IMR-90 (cell line): ENCODE data around the gene ZNF366. TPM values are rescaled to one million over a fixed set of nuclear protein-coding genes. Genes with fewer than 3 reads are reported as not detected.

Experiments used
- ATAC-seq: fragments of 200-7000 bp; cut with Tn5 transposase; 2 replicates; pipeline ENCODE4 v1.9.1; 2020; ENCODE audit warnings: low read depth, mild to moderate bottlenecking, moderate library complexity
- BruUV-seq: library from RNA; stranded (reverse); fragments of 400-500 nt; replicated peaks from 2 replicates; lab custom pipeline; 2021; lab: Mats Ljungman, UMichigan
- CTCF ChIA-PET: fragments of 300-600 bp; formaldehyde crosslinking; extraction: SDS; loops from one replicate; lab custom pipeline; 2021; ENCODE audit warnings: antibody characterized with exemption; lab: Yijun Ruan, JAX
- POLR2A ChIA-PET: fragments of 300-600 bp; sonication (Branson Sonifier 250); formaldehyde crosslinking; loops from one replicate; lab custom pipeline; 2022; ENCODE audit warnings: antibody characterized with exemption; ENCODE audit not compliant: unreplicated experiment; lab: Charles Lee
- DNase-seq: peaks from one replicate; pipeline ENCODE4 v3.0.0; 2013
- H2AFZ ChIP-seq: replicated peaks from 2 replicates; pipeline ENCODE3; 2013; ENCODE audit warnings: low read length, mild to moderate bottlenecking; ENCODE audit not compliant: poor library complexity
- H2AK5ac ChIP-seq: 2 replicates; pipeline ENCODE4 v1.6.1; 2013; ENCODE audit warnings: low read depth, low read length, inconsistent platforms
- H2AK9ac ChIP-seq: replicated peaks from 2 replicates; pipeline ENCODE3; 2013; ENCODE audit warnings: mild to moderate bottlenecking, low read depth, low read length, moderate library complexity; ENCODE audit not compliant: poor library complexity
- H2BK120ac ChIP-seq: 2 replicates; pipeline ENCODE4 v1.6.1; 2013; ENCODE audit warnings: low read depth, low read length, inconsistent platforms
- H2BK15ac ChIP-seq: 3 replicates; pipeline ENCODE4 v1.6.1; 2013; ENCODE audit warnings: low read depth, low read length, inconsistent platforms
- H2BK20ac ChIP-seq: 2 replicates; pipeline ENCODE4 v1.6.1; 2013; ENCODE audit warnings: low read depth, mild to moderate bottlenecking, inconsistent platforms, low read length, moderate library complexity
- H2BK5ac ChIP-seq: 2 replicates; pipeline ENCODE4 v1.6.1; 2013; ENCODE audit warnings: mild to moderate bottlenecking, low read depth, low read length, inconsistent platforms; ENCODE audit not compliant: poor library complexity, severe bottlenecking
- H3K14ac ChIP-seq: replicated peaks from 2 replicates; pipeline ENCODE4 v1.6.1; 2013; ENCODE audit warnings: low read depth, low read length, inconsistent platforms
- H3K18ac ChIP-seq: 2 replicates; pipeline ENCODE4 v1.6.1; 2013; ENCODE audit warnings: low read depth, low read length, control low read depth
- H3K23ac ChIP-seq: 2 replicates; pipeline ENCODE4 v1.6.1; 2013; ENCODE audit warnings: low read depth, low read length, inconsistent platforms
- H3K27ac ChIP-seq: 2 replicates; pipeline ENCODE4 v1.5.1; 2013; ENCODE audit warnings: mild to moderate bottlenecking, control low read depth, low read length; ENCODE audit not compliant: insufficient read depth
- H3K27me3 ChIP-seq: 2 replicates; pipeline ENCODE4 v1.6.1; 2013; ENCODE audit warnings: low read length; ENCODE audit not compliant: control insufficient read depth, insufficient read depth
- H3K36me3 ChIP-seq: 2 replicates; pipeline ENCODE4 v1.6.1; 2013; ENCODE audit warnings: low read length, mixed read lengths; ENCODE audit not compliant: control insufficient read depth, insufficient read depth
- H3K4ac ChIP-seq: 2 replicates; pipeline ENCODE4 v1.6.1; 2013; ENCODE audit warnings: low read depth, low read length, inconsistent platforms
- H3K4me1 ChIP-seq: 2 replicates; pipeline ENCODE4 v1.6.1; 2013; ENCODE audit warnings: low read length, mixed read lengths; ENCODE audit not compliant: control insufficient read depth, insufficient read depth
- H3K4me2 ChIP-seq: 2 replicates; pipeline ENCODE4 v1.6.1; 2013; ENCODE audit warnings: low read depth, mild to moderate bottlenecking, control low read depth, low read length, moderate library complexity
- H3K4me3 ChIP-seq: 2 replicates; pipeline ENCODE4 v1.5.1; 2013; ENCODE audit warnings: low read depth, mild to moderate bottlenecking, control low read depth, low read length, moderate library complexity; ENCODE audit not compliant: insufficient read depth
- H3K56ac ChIP-seq: 2 replicates; pipeline ENCODE4 v1.6.1; 2013; ENCODE audit warnings: low read length, inconsistent platforms; ENCODE audit not compliant: insufficient read depth; ENCODE audit errors: extremely low read depth
- H3K79me1 ChIP-seq, 2 experiments: 2 replicates each; pipeline ENCODE4 v1.6.1; 2013; ENCODE audit warnings: low read length in 2 of 2, inconsistent platforms in 1 of 2, low read depth in 1 of 2
- H3K9ac ChIP-seq: 2 replicates; pipeline ENCODE4 v1.6.1; 2013; ENCODE audit warnings: low read depth, low read length, control low read depth
- H3K9me1 ChIP-seq: 2 replicates; pipeline ENCODE4 v1.6.1; 2013; ENCODE audit warnings: low read length, inconsistent platforms; ENCODE audit not compliant: insufficient read depth
- H3K9me3 ChIP-seq: 2 replicates; pipeline ENCODE4 v1.6.1; 2013; ENCODE audit warnings: low read length; ENCODE audit not compliant: control insufficient read depth, insufficient read depth
- H4K20me1 ChIP-seq: 2 replicates; pipeline ENCODE4 v1.6.1; 2013; ENCODE audit warnings: low read length, inconsistent platforms; ENCODE audit not compliant: insufficient read depth
- H4K5ac ChIP-seq: 2 replicates; pipeline ENCODE4 v1.6.1; 2013; ENCODE audit warnings: mild to moderate bottlenecking, low read depth, low read length, control low read depth
- H4K8ac ChIP-seq, 2 experiments: 2 replicates each; pipeline ENCODE4 v1.6.1; 2013; ENCODE audit warnings: low read depth in 2 of 2, low read length in 2 of 2, control low read depth in 1 of 2, inconsistent platforms in 1 of 2
- H4K91ac ChIP-seq: 2 replicates; pipeline ENCODE4 v1.6.1; 2013; ENCODE audit warnings: low read depth, low read length, inconsistent platforms; ENCODE audit not compliant: insufficient read depth
- BHLHE40 ChIP-seq: fragments of 150-350 bp; IDR thresholded peaks from 2 replicates; pipeline ENCODE4 v1.6.1; 2016; ENCODE audit warnings: mild to moderate bottlenecking, low read depth, low read length
- CEBPB ChIP-seq: IDR thresholded peaks from 2 replicates; pipeline ENCODE4 v1.6.1; 2012; ENCODE audit warnings: low read depth, low read length, improper control_type of control experiment
- CHD1 ChIP-seq: IDR thresholded peaks from 2 replicates; pipeline ENCODE4 v1.6.1; 2012; ENCODE audit warnings: low read depth, low read length, improper control_type of control experiment
- FOS ChIP-seq: fragments of 150-350 bp; IDR thresholded peaks from 2 replicates; pipeline ENCODE4 v1.6.1; 2016; ENCODE audit warnings: low read depth, low read length
- MAFK ChIP-seq: IDR thresholded peaks from 2 replicates; pipeline ENCODE4 v1.6.1; 2012; ENCODE audit warnings: low read depth, low read length, improper control_type of control experiment
- MAZ ChIP-seq: IDR thresholded peaks from 2 replicates; pipeline ENCODE4 v1.6.1; 2012; ENCODE audit warnings: low read depth, mild to moderate bottlenecking, low read length, improper control_type of control experiment, moderate library complexity, borderline replicate concordance
- MXI1 ChIP-seq: IDR thresholded peaks from 2 replicates; pipeline ENCODE4 v1.6.1; 2012; ENCODE audit warnings: low read depth, mild to moderate bottlenecking, low read length, moderate library complexity, borderline replicate concordance
- NFE2L2 ChIP-seq: fragments of 150-350 bp; IDR thresholded peaks from 2 replicates; pipeline ENCODE4 v1.6.1; 2016; ENCODE audit warnings: low read depth, mild to moderate bottlenecking, low read length
- POLR2A ChIP-seq: IDR thresholded peaks from 2 replicates; pipeline ENCODE4 v1.6.1; 2012; ENCODE audit warnings: mild to moderate bottlenecking, low read depth, low read length
- RAD21 ChIP-seq: IDR thresholded peaks from 2 replicates; pipeline ENCODE4 v1.6.1; 2012; ENCODE audit warnings: low read length, improper control_type of control experiment
- RCOR1 ChIP-seq: IDR thresholded peaks from 2 replicates; pipeline ENCODE4 v1.6.1; 2012; ENCODE audit warnings: mild to moderate bottlenecking, low read length, improper control_type of control experiment; ENCODE audit not compliant: insufficient replicate concordance
- RFX5 ChIP-seq: IDR thresholded peaks from 2 replicates; pipeline ENCODE4 v1.8.0; 2012; ENCODE audit warnings: low read depth, mild to moderate bottlenecking, low read length, moderate library complexity
- SMC3 ChIP-seq: fragments of 150-350 bp; IDR thresholded peaks from 2 replicates; pipeline ENCODE4 v1.6.1; 2016; ENCODE audit warnings: low read depth, mild to moderate bottlenecking, antibody characterized with exemption, low read length, moderate library complexity
- WGBS, 2 experiments: methylation state at CpG; one replicate each; pipeline versions ENCODE4 v1.1.5 to v1.1.7; 2013; ENCODE audit warnings: missing lambda C conversion rate in 2 of 2; ENCODE audit not compliant: insufficient read length in 1 of 2; ENCODE audit errors: extremely low coverage in 2 of 2; 5-methylcytosine and 5-hydroxymethylcytosine counted together
- dilution Hi-C: fragments of 300-500 bp; cut with HindIII; formaldehyde crosslinking; loops from one replicate; pipeline ENCODE4 v1.14.3; 2018; ENCODE audit warnings: low sequenced_read_pairs; ENCODE audit not compliant: unreplicated experiment
- in situ Hi-C: fragments of 300-500 bp; cut with MboI; formaldehyde crosslinking; loops from 3 replicates; pipeline ENCODE4 v1.14.3; 2019; ENCODE audit warnings: low sequenced_read_pairs, inconsistent platforms, mixed read lengths
- intact Hi-C: fragments of 100-400 bp; cut with micrococcal nuclease; formaldehyde crosslinking; loops from 2 replicates; pipeline ENCODE4 v1.10.0; 2022
- polyA plus RNA-seq, 3 experiments: library from polyadenylated mRNA; depleted of rRNA; stranded (reverse); fragments of >200 nt; gene quantifications; 2 replicates each; pipeline ENCODE4 v1.2.3, GENCODE V29; 2012; ENCODE audit warnings: low replicate concordance in 1 of 3
- total RNA-seq: library from RNA; depleted of rRNA; stranded (reverse); fragments of >200 nt; gene quantifications from 2 replicates; pipeline ENCODE4 v1.2.3, GENCODE V29; 2012
- TF ChIP-seq, protein P1 (sequence below): fragments of 150-350 bp; IDR thresholded peaks from 2 replicates; pipeline ENCODE4 v1.6.1; 2017; ENCODE audit warnings: mild to moderate bottlenecking, antibody characterized with exemption, low read length, low read depth
- TF ChIP-seq, protein P2 (sequence below): fragments of 150-350 bp; IDR thresholded peaks from 2 replicates; pipeline ENCODE4 v1.6.1; 2016; ENCODE audit warnings: low read depth, mild to moderate bottlenecking, low read length, moderate library complexity, borderline replicate concordance
- TF ChIP-seq, protein P3 (sequence below): conservative IDR thresholded peaks from 2 replicates; pipeline ENCODE4 v1.5.1; 2012; ENCODE audit warnings: mild to moderate bottlenecking, low read depth, low read length, improper control_type of control experiment

Gene ZNF366
- total and polyA plus RNA-seq, 2 of the 4 experiments (the other 2 are of a cell fraction) = not detected

DNA sequence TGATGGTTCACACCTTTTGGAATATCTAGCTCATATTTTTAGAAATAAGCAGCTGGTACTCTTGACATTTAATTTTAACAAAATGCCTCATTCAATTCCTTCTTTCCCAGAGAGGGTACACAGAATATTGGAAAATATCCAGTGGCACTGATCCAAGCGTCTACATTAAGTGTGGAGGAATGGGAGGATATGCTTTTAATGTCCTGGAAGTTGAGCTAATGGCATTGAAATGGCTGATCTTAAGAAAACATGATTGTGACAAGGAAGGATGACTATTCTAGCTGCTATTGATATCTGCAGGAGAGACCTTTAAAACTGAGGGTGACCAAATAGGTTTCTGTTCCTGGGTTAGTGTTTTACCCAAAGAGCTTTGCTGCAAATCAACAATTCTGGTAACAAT, 30.0 kb downstream of the ZNF366 start:
- Histone ChIP-seq H4K5ac (no peak overlapping the region), H2AK5ac (no peak overlapping the region), H3K27me3 (peaks cover 2% of the 10 kb centered on the region; the same call in 1 of the 2 replicates), H3K23ac (no peak overlapping the region), H3K9ac (no peak overlapping the region), H3K56ac (no peak overlapping the region), H2BK15ac (no peak overlapping the region), H4K8ac (no peak overlapping the region), H3K18ac (no peak overlapping the region), H3K4me2 (no peak overlapping the region), H3K27ac (no peak overlapping the region), H3K36me3 (no peaks in the 10 kb centered on the region), H3K9me3 (no peaks in the 10 kb centered on the region), H3K4me1 (peaks cover 2% of the 10 kb centered on the region; the same call in 1 of the 2 replicates), H3K9me1 (no peaks in the 10 kb centered on the region), H2BK20ac (no peak overlapping the region), H4K91ac (no peak overlapping the region), H3K4ac (no peak overlapping the region), H4K20me1 (no peaks in the 10 kb centered on the region), H2AFZ (no peak overlapping the region), H3K4me3 (no peak overlapping the region), H2BK120ac (no peak overlapping the region), H2BK5ac (no peak overlapping the region), H2AK9ac (no peak overlapping the region), H3K79me1 (no peaks in the 10 kb centered on the region), H3K14ac (no peak overlapping the region)
- ChIA-PET CTCF (no interaction called here), POLR2A (no interaction called here)
- in situ Hi-C loops (no loop called here), dilution Hi-C loops (no loop called here), intact Hi-C loops (no loop called here)
- 40% methylated on average over 1 of the region's 1 CpG; no CpG with 5 or more reads in 1 of the 2 experiments for WGBS, 2 experiments
- no peak for TF ChIP-seq MAFK
- TF ChIP-seq FOS = no peak
- TF ChIP-seq RAD21 = no peak
- TF ChIP-seq, protein P1, sequence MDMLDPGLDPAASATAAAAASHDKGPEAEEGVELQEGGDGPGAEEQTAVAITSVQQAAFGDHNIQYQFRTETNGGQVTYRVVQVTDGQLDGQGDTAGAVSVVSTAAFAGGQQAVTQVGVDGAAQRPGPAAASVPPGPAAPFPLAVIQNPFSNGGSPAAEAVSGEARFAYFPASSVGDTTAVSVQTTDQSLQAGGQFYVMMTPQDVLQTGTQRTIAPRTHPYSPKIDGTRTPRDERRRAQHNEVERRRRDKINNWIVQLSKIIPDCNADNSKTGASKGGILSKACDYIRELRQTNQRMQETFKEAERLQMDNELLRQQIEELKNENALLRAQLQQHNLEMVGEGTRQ = no peak
- TF ChIP-seq SMC3 = no peak
- no peak for TF ChIP-seq CHD1
- TF ChIP-seq, protein P2, sequence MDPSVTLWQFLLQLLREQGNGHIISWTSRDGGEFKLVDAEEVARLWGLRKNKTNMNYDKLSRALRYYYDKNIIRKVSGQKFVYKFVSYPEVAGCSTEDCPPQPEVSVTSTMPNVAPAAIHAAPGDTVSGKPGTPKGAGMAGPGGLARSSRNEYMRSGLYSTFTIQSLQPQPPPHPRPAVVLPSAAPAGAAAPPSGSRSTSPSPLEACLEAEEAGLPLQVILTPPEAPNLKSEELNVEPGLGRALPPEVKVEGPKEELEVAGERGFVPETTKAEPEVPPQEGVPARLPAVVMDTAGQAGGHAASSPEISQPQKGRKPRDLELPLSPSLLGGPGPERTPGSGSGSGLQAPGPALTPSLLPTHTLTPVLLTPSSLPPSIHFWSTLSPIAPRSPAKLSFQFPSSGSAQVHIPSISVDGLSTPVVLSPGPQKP = no peak
- no peak for TF ChIP-seq CEBPB
- no peak for TF ChIP-seq NFE2L2
- no peak for TF ChIP-seq BHLHE40
- TF ChIP-seq MXI1 = no peak
- TF ChIP-seq MAZ = no peak
- TF ChIP-seq, protein P3, sequence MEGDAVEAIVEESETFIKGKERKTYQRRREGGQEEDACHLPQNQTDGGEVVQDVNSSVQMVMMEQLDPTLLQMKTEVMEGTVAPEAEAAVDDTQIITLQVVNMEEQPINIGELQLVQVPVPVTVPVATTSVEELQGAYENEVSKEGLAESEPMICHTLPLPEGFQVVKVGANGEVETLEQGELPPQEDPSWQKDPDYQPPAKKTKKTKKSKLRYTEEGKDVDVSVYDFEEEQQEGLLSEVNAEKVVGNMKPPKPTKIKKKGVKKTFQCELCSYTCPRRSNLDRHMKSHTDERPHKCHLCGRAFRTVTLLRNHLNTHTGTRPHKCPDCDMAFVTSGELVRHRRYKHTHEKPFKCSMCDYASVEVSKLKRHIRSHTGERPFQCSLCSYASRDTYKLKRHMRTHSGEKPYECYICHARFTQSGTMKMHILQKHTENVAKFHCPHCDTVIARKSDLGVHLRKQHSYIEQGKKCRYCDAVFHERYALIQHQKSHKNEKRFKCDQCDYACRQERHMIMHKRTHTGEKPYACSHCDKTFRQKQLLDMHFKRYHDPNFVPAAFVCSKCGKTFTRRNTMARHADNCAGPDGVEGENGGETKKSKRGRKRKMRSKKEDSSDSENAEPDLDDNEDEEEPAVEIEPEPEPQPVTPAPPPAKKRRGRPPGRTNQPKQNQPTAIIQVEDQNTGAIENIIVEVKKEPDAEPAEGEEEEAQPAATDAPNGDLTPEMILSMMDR = no peak
- no peak for TF ChIP-seq RCOR1
- TF ChIP-seq POLR2A = no peak
- TF ChIP-seq RFX5 = no peak
- BruUV-seq = no TSS peak
- no peak for ATAC-seq
- DNase-seq = no peak
